ENCODE measurements around the gene BCHE.

- TF ChIP-seq CTCF (IDR thresholded peaks at IDR 0.05) (no peak), POLR2A (IDR thresholded peaks at IDR 0.05) (no peak)
Observed at GRCh38 chr3:165744025-165744424, 93.2 kb downstream of the BCHE start.

All from uterus (tissue), 2 donors.